HL-60 (cell line): ENCODE results near the gene GPR84.

ENCODE experiments used
- DNase-seq, 2 experiments: peaks; one replicate each; pipeline ENCODE4 v3.0.0-alpha.2; 2010 to 2020; ENCODE audit warnings: low read depth in 1 of 2, low spot score in 1 of 2
- H3K27ac ChIP-seq: fragments of 250-450 bp; sonication (Bioruptor Pico); replicated peaks from 2 replicates; pipeline ENCODE4 v1.5.1; 2020; ENCODE audit warnings: mild to moderate bottlenecking, moderate library complexity
- H3K27me3 ChIP-seq: fragments of 250-450 bp; sonication (Bioruptor Pico); 2 replicates; pipeline ENCODE4 v1.5.1; 2021; ENCODE audit warnings: mild to moderate bottlenecking, moderate library complexity; ENCODE audit not compliant: insufficient read depth, poor library complexity, severe bottlenecking
- H3K4me3 ChIP-seq: replicated peaks from 2 replicates; pipeline ENCODE4 v1.5.1; 2011; ENCODE audit warnings: mild to moderate bottlenecking, control low read depth, low read length; ENCODE audit not compliant: insufficient read depth
- CTCF ChIP-seq: IDR thresholded peaks from one replicate; pipeline ENCODE4 v1.5.1; 2011; ENCODE audit warnings: low read length, control low read depth, inconsistent platforms; ENCODE audit not compliant: insufficient read depth
- GABPA ChIP-seq: IDR thresholded peaks from 2 replicates; pipeline ENCODE4 v1.6.1; 2012; ENCODE audit warnings: low read depth
- POLR2AphosphoS5 ChIP-seq: IDR thresholded peaks from 2 replicates; pipeline ENCODE4 v1.6.1; 2012; ENCODE audit warnings: low read depth
- REST ChIP-seq: IDR thresholded peaks from 2 replicates; pipeline ENCODE4 v1.6.1; 2012; ENCODE audit warnings: low read depth; ENCODE audit not compliant: insufficient replicate concordance
- SPI1 ChIP-seq: IDR thresholded peaks from 2 replicates; pipeline ENCODE4 v1.6.1; 2012; ENCODE audit warnings: low read depth, mild to moderate bottlenecking, borderline replicate concordance

GPR84 gene

DNA sequence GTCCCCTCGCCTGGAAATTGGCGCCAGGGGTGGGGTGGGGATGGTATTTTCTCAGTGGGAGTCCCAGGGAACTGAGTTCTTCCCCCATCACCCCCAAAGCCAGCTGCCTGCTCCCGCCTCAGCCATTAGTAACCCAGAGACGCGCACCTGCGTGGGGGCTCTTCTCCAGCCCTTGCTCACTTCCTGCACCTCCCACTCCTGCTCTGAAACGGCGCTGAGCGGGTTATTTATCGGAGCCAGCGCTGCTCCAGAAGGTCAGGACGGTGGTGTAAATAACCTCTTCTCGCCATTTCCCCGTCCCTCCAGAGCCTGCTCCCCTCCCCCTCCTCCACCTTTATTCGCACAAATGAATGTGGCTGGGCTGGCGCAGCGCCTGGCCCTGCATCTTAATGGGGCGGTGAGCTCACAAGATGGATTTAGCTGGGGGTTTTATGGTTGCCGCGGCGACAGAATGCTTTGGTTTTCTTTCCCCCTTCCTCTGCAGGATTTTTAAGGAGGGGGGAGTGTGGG lies 12.2 kb downstream of the GPR84 start:
- Histone ChIP-seq H3K4me3 (no peak overlapping the region), H3K27ac (no peak overlapping the region), H3K27me3 (no peaks in the 10 kb centered on the region)
- TF ChIP-seq SPI1, result no peak
- no peak for TF ChIP-seq REST
- no peak for TF ChIP-seq CTCF
- TF ChIP-seq GABPA, result no peak
- TF ChIP-seq POLR2AphosphoS5, result no peak
- DNase-seq, result no peak

GRCh38 chr12:54351341-54351740 lies 12.9 kb downstream of the GPR84 start:
- no peak for TF ChIP-seq REST
- no peak for TF ChIP-seq POLR2AphosphoS5
- TF ChIP-seq GABPA, result no peak
- no peak for TF ChIP-seq CTCF
- TF ChIP-seq SPI1, result no peak
- no peak for DNase-seq
- H3K4me3 ChIP-seq, result no peak overlapping the region
- H3K27me3 ChIP-seq, result no peaks in the 10 kb centered on the region
- no peak overlapping the region for H3K27ac ChIP-seq

DNA sequence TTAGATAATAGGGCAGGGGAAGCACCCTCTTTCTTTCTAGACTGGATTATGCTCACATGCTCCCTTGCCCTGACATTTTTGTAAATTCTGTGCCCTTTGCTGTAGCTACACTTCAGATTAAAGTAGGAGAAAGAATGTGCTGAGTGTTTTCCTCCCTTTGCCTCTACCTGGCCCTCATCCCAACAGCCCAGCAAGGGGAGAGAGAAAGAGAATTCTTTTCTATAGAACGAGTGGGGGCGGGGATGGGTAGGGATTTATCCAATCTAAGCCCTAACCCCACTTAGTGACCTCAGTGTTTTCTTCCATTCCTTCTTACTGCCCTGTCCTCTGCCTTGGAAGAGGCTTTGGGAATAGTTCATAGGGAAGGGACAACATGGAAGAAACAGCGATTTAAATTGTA lies 13.5 kb downstream of the GPR84 start:
- TF ChIP-seq REST, result no peak
- TF ChIP-seq POLR2AphosphoS5, result no peak
- TF ChIP-seq CTCF, result no peak
- TF ChIP-seq SPI1, result no peak
- H3K27me3 ChIP-seq, result no peaks in the 10 kb centered on the region
- H3K27ac ChIP-seq, result no peak overlapping the region
- H3K4me3 ChIP-seq, result no peak overlapping the region
- DNase-seq, result no peak
